Measurements from ENCODE around the gene TRIM67.

DNA sequence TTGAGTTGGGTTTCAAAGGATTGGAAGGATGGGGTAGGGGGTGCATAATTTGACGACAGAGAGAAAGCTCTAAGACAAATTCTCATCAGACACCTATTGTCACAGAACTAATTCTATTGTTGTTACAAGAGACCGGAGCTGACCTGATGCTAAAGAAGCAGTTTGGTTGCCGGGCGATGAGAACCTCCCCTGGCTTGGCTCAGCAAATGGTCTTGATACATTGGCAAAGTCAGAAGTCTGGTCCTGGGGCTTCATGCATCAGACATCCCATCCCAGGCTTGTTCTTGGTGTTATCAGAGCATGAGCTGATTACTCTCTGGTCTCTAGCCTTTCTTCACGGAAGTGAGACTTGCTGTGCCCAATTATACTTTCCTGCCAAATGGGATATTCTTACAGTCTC lies 15.4 kb downstream of the TRIM67 start:
- TF ChIP-seq, protein P1, sequence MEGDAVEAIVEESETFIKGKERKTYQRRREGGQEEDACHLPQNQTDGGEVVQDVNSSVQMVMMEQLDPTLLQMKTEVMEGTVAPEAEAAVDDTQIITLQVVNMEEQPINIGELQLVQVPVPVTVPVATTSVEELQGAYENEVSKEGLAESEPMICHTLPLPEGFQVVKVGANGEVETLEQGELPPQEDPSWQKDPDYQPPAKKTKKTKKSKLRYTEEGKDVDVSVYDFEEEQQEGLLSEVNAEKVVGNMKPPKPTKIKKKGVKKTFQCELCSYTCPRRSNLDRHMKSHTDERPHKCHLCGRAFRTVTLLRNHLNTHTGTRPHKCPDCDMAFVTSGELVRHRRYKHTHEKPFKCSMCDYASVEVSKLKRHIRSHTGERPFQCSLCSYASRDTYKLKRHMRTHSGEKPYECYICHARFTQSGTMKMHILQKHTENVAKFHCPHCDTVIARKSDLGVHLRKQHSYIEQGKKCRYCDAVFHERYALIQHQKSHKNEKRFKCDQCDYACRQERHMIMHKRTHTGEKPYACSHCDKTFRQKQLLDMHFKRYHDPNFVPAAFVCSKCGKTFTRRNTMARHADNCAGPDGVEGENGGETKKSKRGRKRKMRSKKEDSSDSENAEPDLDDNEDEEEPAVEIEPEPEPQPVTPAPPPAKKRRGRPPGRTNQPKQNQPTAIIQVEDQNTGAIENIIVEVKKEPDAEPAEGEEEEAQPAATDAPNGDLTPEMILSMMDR (IDR thresholded peaks at IDR 0.05): no peak
- no peak for TF ChIP-seq POLR2A (IDR thresholded peaks at IDR 0.05)
